ENCODE measurements around the gene KDM4C.

Gene KDM4C

GRCh38 chr9:6811436-6811835, 53.7 kb downstream of the KDM4C start:
- no peak for FAIRE-seq

- FAIRE-seq, result no peak
Measured at GRCh38 chr9:6816581-6816980, 58.8 kb downstream of the KDM4C start.

DNA sequence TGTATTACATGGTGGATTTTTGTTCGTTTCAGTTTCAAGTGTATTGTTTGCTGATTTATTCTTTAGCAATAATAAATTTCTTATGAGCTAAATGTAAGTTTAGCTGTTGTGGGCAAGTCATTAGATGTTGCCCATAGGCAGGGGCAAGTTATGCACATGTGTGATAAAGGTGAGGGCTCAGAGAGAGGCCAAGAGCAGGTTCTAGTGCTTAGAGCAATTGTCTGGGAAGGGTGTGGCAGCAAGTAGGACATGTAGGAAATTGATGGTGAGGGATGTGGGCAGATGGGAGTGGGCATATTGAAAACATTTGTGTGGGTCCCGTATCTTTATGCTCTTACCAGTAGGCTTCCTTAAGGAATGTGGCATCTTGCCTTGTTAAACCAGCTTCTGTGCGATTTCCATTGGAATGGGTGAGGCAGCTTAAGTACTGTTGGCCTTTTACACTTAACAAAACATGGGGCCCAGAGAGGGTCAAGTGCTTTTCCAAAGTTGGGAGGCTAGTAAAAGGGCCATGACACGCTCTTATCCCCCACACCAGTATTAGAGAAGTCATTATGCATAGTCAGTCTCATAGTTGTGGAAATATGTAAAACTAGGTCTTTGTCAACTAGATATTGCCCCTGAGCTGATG, 60.6 kb downstream of the KDM4C start:
- FAIRE-seq, result no peak

DNA sequence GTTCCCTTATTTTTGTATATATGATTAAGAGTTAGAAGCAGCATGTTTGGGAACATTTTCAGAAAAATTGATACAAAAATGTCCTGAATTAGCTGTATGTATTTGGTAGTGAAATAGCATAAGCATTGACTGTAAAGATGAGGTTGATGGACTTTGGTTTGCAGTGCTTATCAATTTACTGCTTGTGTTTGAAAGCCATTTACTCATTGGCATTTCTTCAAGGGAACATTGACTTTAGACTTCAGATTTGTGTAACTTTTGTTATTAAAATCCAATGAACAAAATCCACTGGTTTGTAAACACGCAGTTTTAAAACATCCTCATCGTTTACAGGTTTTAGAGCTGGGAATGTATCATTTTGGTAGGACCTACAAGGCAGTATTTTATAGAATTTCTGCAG, 61.3 kb downstream of the KDM4C start:
- FAIRE-seq, result no peak

DNA sequence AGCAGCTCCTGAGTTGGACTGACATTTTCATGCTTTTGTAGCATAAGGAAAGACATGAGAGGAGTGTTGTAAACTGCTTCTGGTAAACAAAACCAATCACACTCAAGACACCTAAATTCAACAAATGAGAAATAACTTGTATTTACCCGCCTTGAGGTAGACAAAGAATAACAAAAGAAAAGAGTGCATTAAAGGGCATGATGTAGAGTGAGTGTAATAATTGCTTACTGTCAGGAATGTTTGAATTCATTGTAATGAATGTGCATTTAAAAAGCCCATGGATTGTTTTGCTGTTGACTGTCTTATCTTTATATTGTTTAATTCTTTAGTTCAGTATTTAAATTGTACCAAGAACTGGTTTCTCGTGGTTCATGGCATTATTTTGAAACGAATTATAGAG, 61.8 kb downstream of the KDM4C start:
- FAIRE-seq, result no peak

DNA sequence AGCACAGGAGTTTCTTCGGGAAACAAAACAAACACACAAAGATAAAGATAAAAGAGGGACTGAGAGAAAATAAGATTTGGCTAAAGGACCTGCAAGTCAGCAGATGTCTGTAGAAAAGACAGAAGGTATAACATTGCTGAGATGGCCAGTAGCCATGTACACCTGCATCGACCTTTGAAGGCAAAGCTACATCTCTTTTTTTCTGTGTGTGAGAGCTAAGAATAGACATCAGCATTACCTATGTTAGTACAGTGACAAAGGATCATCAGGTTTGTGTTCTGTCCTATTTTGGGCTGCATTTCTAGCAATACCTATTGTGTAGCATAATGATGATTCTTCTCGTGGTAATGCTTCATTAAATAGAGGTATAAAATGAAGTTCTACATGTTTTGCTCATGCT, 64.9 kb downstream of the KDM4C start:
- FAIRE-seq, result no peak

DNA sequence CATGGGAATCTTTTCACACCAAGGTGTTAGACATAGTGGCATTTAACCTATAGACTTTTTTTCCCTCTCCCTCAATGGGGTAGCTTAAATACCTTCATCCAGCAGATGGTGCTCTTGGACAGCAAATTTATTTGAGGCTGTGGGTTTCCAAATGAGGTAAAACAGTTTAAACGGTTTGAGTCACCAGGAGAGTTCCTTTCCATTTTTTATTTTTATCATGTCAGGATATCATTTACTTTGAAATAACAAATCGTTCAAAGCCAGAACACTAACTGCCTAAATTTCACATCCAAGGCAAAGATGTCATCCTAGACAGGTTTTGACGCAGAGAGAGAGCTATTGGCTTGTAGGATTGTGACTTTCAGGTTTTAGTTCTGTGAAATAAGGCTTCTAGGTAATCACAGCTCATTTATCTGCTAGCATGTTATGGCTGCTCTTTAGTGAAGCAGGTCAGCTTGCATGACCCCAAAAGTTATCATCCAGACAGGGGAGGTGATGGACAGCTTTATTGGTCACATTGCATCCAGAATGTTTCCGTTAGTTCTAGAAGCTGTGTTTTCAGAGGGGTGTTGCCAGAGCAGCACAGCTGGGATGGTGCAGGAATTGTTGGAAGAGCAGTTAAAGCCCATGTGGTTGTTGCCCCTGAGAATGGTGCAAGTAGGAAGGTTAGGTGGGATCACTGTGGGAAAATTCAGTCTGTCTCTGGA, 69.8 kb downstream of the KDM4C start:
- FAIRE-seq, result peak; percentile 77

DNA sequence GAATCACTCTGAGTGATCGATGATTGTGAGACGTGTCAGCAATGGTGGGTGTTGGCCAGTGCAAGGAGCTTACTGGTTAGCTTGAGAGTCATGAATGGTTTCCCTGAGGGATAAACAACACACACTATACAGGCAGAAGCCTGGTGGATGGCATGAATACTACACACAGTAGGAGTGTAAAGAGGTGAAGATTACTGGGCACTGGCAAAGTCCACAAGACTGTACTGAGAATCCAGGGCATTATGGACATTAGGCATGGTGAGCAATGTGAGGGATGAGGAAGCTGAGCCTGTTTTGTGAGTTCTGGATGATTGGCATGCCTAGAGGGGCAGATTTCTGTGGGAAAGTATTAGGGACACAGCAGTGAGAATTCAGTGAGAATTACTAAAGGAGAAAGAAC, 71.3 kb downstream of the KDM4C start:
- FAIRE-seq, result no peak

DNA sequence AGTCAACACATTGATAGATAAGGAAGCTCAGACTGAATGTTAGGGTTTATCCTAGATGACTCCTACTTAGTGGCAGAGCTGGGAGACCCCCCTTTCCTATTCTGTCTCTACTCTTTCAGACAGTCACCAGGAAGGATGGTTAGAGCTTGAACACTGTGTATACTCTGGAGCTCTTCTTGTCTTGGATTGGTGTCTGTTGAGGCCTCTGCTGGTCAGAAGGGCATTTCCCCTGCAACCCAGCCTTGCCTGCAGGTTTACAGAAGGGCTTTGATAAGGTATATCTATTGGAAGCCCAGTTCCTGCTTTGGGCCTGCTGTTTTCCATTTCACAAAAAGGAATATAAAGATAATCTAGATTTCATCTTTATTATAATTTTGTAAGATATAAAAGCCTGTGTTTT, 71.8 kb downstream of the KDM4C start:
- FAIRE-seq, result no peak

- no peak for FAIRE-seq
Measured at GRCh38 chr9:6833518-6834192, 75.9 kb downstream of the KDM4C start.

GRCh38 chr9:6834306-6834705, 76.5 kb downstream of the KDM4C start:
- FAIRE-seq, result no peak

DNA sequence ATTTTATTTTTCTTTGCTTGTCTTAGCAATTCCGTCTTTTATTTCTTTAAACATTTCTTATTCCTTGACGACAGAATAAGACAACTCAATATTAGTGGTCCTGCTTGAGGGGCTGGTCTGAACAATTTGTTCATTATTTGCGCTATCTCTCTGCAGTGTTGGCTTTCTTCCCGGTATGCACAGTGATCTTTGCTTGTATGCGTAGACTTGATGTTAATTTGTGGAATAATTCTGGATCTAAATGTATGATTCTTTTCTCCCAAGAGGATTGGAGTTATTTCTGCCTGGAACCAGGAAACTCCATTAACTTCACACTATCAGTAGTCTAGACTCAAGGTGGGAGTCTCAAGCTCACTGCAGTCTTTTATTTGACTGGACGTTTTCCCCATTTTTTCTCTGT, 80.4 kb downstream of the KDM4C start:
- FAIRE-seq, result no peak

DNA sequence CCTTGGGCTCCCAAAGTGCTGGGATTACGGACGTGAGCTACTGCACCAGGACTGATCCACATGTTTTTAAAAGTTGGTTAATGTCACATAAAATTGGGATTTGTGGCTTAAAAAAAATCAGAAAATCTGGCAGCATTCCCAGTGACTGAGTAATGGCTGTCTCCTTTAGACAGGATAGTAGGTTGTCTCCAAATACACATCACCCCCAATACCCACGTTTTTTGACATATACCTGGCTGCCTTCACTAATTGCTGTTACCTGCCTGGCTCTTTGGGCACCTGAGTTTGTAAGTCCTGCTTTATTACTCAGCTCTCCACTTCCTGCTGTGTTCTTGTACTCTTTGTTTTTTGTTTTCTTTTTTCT, 84.8 kb downstream of the KDM4C start:
- no peak for FAIRE-seq

GRCh38 chr9:6843742-6844141, 86.0 kb downstream of the KDM4C start:
- no peak for FAIRE-seq

DNA sequence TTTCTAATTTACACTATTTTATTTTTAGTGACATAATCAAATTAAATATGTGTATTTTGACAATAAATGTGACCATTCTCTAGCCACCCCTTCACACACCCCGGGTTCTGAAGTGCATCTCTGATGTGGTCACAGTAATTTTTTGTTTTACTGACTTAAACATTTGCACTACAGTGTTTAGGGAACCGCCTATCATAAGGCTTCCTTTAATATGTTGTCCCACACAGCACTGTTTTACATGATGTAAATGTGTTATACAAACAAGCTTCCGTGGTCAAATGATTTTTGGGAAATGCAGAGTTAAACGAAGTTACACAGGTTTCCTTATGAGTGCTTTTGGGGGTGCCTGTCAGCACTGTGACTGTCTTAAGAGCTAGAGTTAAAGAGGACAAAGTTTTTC, 86.5 kb downstream of the KDM4C start:
- no peak for FAIRE-seq

GRCh38 chr9:6845128-6845826, 87.5 kb downstream of the KDM4C start:
- FAIRE-seq, result no peak

- FAIRE-seq, result no peak
Measured at GRCh38 chr9:6845880-6846279, 88.1 kb downstream of the KDM4C start.

GRCh38 chr9:6852243-6852963, 94.6 kb downstream of the KDM4C start:
- no peak for FAIRE-seq

DNA sequence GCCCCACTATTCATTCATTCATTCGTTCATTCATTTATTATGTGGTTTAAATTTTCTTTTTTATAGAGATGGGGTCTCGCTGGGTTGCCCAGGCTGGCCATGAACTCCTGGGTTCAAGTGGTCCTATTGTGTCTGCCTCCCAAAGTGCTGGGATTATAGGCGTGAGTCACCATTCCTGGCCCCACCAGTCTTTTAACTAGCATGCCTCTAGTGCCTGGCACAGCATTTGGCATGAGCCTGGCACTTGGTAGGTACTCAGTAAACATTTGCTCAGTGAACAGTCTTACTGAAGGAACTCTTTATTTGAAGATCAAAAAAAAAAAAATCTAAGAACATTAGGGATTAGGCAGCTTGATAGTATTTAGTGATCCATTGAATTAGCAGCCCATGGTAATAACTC, 98.1 kb downstream of the KDM4C start:
- FAIRE-seq, result no peak

DNA sequence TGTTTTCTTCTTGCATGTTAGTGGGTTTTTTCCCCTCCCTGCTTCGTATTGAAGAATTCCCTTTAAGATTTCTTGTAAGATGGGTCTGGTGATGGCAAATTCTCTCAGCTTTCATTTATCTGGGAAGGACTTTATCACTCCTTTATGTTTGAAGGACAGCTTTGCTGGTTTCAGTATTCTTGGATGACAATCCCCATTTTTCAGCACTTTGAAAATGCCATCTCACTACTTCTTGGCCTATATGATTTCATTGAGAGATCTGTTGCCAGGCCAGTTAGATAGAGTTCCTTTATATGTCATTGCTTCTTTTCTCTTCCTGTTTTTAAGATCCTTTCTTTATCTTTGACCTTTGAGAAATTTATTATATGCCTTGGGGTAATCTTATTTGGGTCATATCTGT, 106.3 kb downstream of the KDM4C start:
- FAIRE-seq, result no peak

- no peak for FAIRE-seq
Measured at GRCh38 chr9:6869081-6869948, 111.5 kb downstream of the KDM4C start.

- FAIRE-seq, result no peak
Measured at GRCh38 chr9:6870149-6870548, 112.4 kb downstream of the KDM4C start.
